Caco-2 (cell line): Measurements from ENCODE around the gene ZYX. TPM values are rescaled to one million over a fixed set of nuclear protein-coding genes. Genes with fewer than 3 reads are reported as not detected.

Experiments
- BruUV-seq: library from RNA; stranded (reverse); fragments of 400-500 nt; replicated peaks from 2 replicates; lab custom pipeline; 2021; lab: Mats Ljungman, UMichigan
- CTCF ChIA-PET: fragments of 300-600 bp; sonication (Branson Sonifier 250); formaldehyde crosslinking; loops from one replicate; lab custom pipeline; 2022; ENCODE audit warnings: antibody characterized with exemption; lab: Charles Lee
- POLR2A ChIA-PET: fragments of 300-600 bp; sonication (Branson Sonifier 250); formaldehyde crosslinking; loops from one replicate; lab custom pipeline; 2022; ENCODE audit warnings: antibody characterized with exemption; lab: Charles Lee
- DNase-seq, 2 experiments: peaks; one replicate each; pipeline versions ENCODE4 v3.0.0 to v3.0.0-alpha.2; 2020 to 2022
- H3K27me3 ChIP-seq: replicated peaks from 2 replicates; pipeline ENCODE4 v1.6.0; 2011; ENCODE audit warnings: low read length; ENCODE audit not compliant: control insufficient read depth, insufficient read depth
- H3K36me3 ChIP-seq: 2 replicates; pipeline ENCODE4 v1.5.1; 2011; ENCODE audit warnings: low read length; ENCODE audit not compliant: control insufficient read depth, insufficient read depth
- H3K4me1 ChIP-seq: fragments of 250-450 bp; sonication (Bioruptor Pico); 2 replicates; pipeline ENCODE4 v1.5.1; 2020; ENCODE audit warnings: mild to moderate bottlenecking
- H3K4me3 ChIP-seq: 2 replicates; pipeline ENCODE4 v1.5.1; 2011; ENCODE audit warnings: low read depth, mild to moderate bottlenecking, control low read depth, low read length
- H3K9me3 ChIP-seq: fragments of 250-450 bp; sonication (Bioruptor Pico); 2 replicates; pipeline ENCODE4 v1.5.1; 2020; ENCODE audit warnings: mild to moderate bottlenecking, moderate library complexity
- H3K27ac Mint-ChIP-seq: one replicate; pipeline ENCODE4 v1.8.0; 2022; ENCODE audit warnings: mixed read lengths; ENCODE audit not compliant: unreplicated experiment
- H3K27me3 Mint-ChIP-seq: one replicate; pipeline ENCODE4 v1.8.0; 2022; ENCODE audit warnings: mixed read lengths; ENCODE audit not compliant: insufficient read depth, unreplicated experiment
- H3K36me3 Mint-ChIP-seq: one replicate; pipeline ENCODE4 v1.8.0; 2022; ENCODE audit warnings: mild to moderate bottlenecking, mixed read lengths; ENCODE audit not compliant: insufficient read depth, unreplicated experiment
- H3K4me1 Mint-ChIP-seq: one replicate; pipeline ENCODE4 v1.8.0; 2022; ENCODE audit warnings: low read depth, mixed read lengths; ENCODE audit not compliant: unreplicated experiment
- H3K4me3 Mint-ChIP-seq: one replicate; pipeline ENCODE4 v1.8.0; 2022; ENCODE audit warnings: mild to moderate bottlenecking, moderate library complexity, mixed read lengths; ENCODE audit not compliant: unreplicated experiment
- H3K9me3 Mint-ChIP-seq: one replicate; pipeline ENCODE4 v1.8.0; 2022; ENCODE audit warnings: mixed read lengths; ENCODE audit not compliant: unreplicated experiment
- intact Hi-C: fragments of 100-400 bp; cut with micrococcal nuclease; formaldehyde crosslinking; loops from one replicate; pipeline ENCODE4 v1.10.0; 2022; ENCODE audit not compliant: unreplicated experiment
- total RNA-seq: library from RNA; stranded (reverse); gene quantifications from 2 replicates; pipeline ENCODE4 v1.2.3, GENCODE V29; 2022
- TF ChIP-seq, protein P1 (sequence below), 2 experiments: fragments of 200-600 bp in 1 of 2; IDR thresholded peaks; 1 replicate in 1 of 2; 2 replicates in 1 of 2; pipeline versions ENCODE4 v1.5.1 to v1.8.0; 2011 to 2022; ENCODE audit warnings: antibody characterized with exemption in 1 of 2, control low read depth in 1 of 2, inconsistent platforms in 1 of 2, low read depth in 1 of 2, low read length in 1 of 2, mild to moderate bottlenecking in 1 of 2, moderate library complexity in 1 of 2; ENCODE audit not compliant: insufficient read depth in 1 of 2, severe bottlenecking in 1 of 2, unreplicated experiment in 1 of 2

The ZYX gene
- total RNA-seq, 1 experiment from 2014 or later = 147 TPM

DNA sequence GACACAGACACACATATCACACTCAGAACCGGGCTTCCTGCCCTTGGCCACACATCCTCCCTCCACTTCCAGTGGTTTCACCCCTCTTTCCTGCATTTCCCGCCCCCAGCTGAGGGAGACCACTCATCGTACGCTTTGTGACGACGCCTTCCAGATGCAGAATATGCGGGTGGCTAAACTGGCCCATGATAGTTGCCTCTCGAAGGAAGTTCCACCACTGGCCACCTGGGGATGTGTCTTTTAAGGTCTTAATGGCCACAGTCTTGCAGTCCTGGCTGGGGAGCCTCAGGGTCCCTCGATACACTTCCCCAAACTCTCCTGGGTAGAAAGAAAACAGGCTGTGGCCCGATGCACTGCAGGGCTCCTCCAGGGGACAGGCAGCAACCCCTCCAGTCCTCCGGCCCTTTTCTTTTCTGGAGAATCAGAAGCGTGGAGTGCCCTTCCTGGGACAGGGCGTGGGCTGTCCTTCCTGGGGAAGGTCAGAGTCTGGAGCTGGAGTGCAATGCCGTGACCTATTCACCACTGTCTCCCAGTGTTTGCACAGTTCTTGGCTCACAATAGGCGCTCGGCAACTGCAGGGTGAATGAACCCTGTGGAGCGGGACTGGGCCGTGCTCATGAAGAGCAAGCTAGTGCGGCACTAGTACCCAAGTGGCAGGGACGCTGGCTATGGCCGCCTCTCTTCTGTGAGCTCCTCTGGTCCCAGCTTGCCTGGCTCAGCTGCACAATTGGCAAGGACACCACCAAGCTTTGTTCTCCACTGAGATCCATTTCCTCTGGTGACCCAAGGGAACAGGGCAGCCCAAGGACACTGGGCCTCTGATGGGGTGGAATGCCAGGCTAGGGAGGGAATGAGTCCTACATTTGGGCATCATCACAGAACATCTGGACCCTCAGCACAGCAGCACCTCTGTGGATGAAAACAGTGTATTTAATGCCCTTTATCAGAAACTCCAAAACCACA is 14.3 kb downstream of the ZYX start:
- CTCF ChIA-PET = interaction anchor here (1.2 kb wide), 1 partner anchor 15 kb away, joined by 3 read pairs; no protein-coding TSS in a partner anchor
- intact Hi-C loops = no loop called here
- no peaks in the 10 kb centered on the region for H3K27me3 Mint-ChIP-seq

DNA sequence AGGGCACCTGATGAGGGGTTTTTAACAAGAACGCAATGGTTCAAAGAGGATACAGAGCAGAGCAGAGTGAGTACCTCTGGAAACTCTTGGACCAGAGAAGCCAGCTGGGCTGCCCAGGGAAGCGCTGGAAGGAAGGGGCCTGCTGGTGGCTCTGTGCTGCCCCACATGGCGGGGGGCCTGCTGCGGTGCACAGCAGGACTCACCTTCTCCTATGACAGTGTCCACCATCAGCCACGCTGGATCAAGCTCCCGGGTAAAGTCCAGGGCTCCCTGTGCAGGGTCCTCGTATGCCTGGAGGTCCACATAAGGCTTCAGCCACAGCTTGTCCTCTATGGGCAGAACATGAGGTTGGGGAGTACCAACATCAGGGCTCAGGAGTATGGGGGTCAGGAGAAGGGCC is 15.0 kb downstream of the ZYX start:
- no peak for DNase-seq
- no peaks in the 10 kb centered on the region for H3K27me3 ChIP-seq
- Mint-ChIP-seq H3K4me3 (no peak overlapping the region), H3K27me3 (no peaks in the 10 kb centered on the region), H3K36me3 (peaks cover 61% of the 10 kb centered on the region), H3K4me1 (peaks cover 17% of the 10 kb centered on the region), H3K27ac (peak overlapping the region; percentile 38), H3K9me3 (no peaks in the 10 kb centered on the region)
- BruUV-seq = no TSS peak
- intact Hi-C loops = no loop called here
- no peak overlapping the region for H3K4me3 ChIP-seq
- ChIA-PET POLR2A (interaction anchor here (1.3 kb wide), 1 partner anchor 12 kb away, joined by 3 read pairs; the partner anchor contains the start of gene EPHA1), CTCF (interaction anchor here (0.7 to 1.2 kb wide), 2 partner anchors 11 to 16 kb away, joined by 3 read pairs; no protein-coding TSS in a partner anchor)
- no peaks in the 10 kb centered on the region for H3K9me3 ChIP-seq
- TF ChIP-seq, protein P1, sequence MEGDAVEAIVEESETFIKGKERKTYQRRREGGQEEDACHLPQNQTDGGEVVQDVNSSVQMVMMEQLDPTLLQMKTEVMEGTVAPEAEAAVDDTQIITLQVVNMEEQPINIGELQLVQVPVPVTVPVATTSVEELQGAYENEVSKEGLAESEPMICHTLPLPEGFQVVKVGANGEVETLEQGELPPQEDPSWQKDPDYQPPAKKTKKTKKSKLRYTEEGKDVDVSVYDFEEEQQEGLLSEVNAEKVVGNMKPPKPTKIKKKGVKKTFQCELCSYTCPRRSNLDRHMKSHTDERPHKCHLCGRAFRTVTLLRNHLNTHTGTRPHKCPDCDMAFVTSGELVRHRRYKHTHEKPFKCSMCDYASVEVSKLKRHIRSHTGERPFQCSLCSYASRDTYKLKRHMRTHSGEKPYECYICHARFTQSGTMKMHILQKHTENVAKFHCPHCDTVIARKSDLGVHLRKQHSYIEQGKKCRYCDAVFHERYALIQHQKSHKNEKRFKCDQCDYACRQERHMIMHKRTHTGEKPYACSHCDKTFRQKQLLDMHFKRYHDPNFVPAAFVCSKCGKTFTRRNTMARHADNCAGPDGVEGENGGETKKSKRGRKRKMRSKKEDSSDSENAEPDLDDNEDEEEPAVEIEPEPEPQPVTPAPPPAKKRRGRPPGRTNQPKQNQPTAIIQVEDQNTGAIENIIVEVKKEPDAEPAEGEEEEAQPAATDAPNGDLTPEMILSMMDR (IDR thresholded peaks at IDR 0.05; ENCODE audit: insufficient read depth in 1 of 2, low read depth in 1 of 2, low read length in 1 of 2, severe bottlenecking in 1 of 2, unreplicated experiment in 1 of 2) = no peak
- H3K36me3 ChIP-seq = peaks cover 5% of the 10 kb centered on the region
- H3K4me1 ChIP-seq = peaks cover 20% of the 10 kb centered on the region; the same call in 1 of the 2 replicates

More for the DNA sequence above, 14.3 kb downstream of the ZYX start:
- no peak overlapping the region for H3K27ac Mint-ChIP-seq
- Histone ChIP-seq H3K27me3 (no peaks in the 10 kb centered on the region), H3K4me1 (peaks cover 20% of the 10 kb centered on the region; the same call in 1 of the 2 replicates), H3K4me3 (no peak overlapping the region), H3K36me3 (peaks cover 5% of the 10 kb centered on the region), H3K9me3 (no peaks in the 10 kb centered on the region)
- no peak overlapping the region for H3K4me3 Mint-ChIP-seq
- TF ChIP-seq, protein P1 (IDR thresholded peaks at IDR 0.05; ENCODE audit: insufficient read depth in 1 of 2, low read depth in 1 of 2, low read length in 1 of 2, severe bottlenecking in 1 of 2, unreplicated experiment in 1 of 2) = no peak
- no peaks in the 10 kb centered on the region for H3K9me3 Mint-ChIP-seq
- H3K4me1 Mint-ChIP-seq = peaks cover 17% of the 10 kb centered on the region
- no peak for DNase-seq
- BruUV-seq = no TSS peak
- peaks cover 64% of the 10 kb centered on the region for H3K36me3 Mint-ChIP-seq
- POLR2A ChIA-PET = interaction anchor here (1.3 kb wide), 1 partner anchor 13 kb away, joined by 3 read pairs; the partner anchor contains the start of gene EPHA1
